Progenitor cell of endocrine pancreas (in vitro differentiated cells): Measurements from ENCODE around the gene ATAD3A. TPM values are rescaled to one million over a fixed set of nuclear protein-coding genes. Genes with fewer than 3 reads are reported as not detected.
"Not testable (repeated sequence)": the region's sequence is repeated elsewhere in the genome, so short reads cannot be mapped to it uniquely, and the experiment has no call there.

Experiments
- DNase-seq: peaks from one replicate; pipeline ENCODE4 v3.0.0; 2021; ENCODE audit warnings: low spot score; ENCODE audit not compliant: unreplicated experiment
- H3K27ac Mint-ChIP-seq: 2 replicates; pipeline ENCODE4 v1.8.0; 2021; ENCODE audit warnings: mild to moderate bottlenecking, moderate library complexity, mixed read lengths
- H3K27me3 Mint-ChIP-seq: 2 replicates; pipeline ENCODE4 v1.8.0; 2021; ENCODE audit warnings: mixed read lengths
- H3K36me3 Mint-ChIP-seq: 2 replicates; pipeline ENCODE4 v1.8.0; 2022; ENCODE audit warnings: mixed read lengths; ENCODE audit not compliant: insufficient read depth
- H3K4me1 Mint-ChIP-seq: 2 replicates; pipeline ENCODE4 v1.8.0; 2021; ENCODE audit warnings: low read depth, mixed read lengths
- H3K4me3 Mint-ChIP-seq: 2 replicates; pipeline ENCODE4 v1.8.0; 2021; ENCODE audit warnings: low read depth, mild to moderate bottlenecking, moderate library complexity, mixed read lengths
- H3K9me3 Mint-ChIP-seq: 2 replicates; pipeline ENCODE4 v1.8.0; 2021; ENCODE audit warnings: low read depth, mixed read lengths
- CTCF ChIP-seq: fragments of 200-600 bp; sonication (generic); IDR thresholded peaks from one replicate; pipeline ENCODE4 v1.5.0; 2021; ENCODE audit warnings: antibody characterized with exemption, mild to moderate bottlenecking; ENCODE audit not compliant: unreplicated experiment
- total RNA-seq: library from RNA; stranded (reverse); gene quantifications from 2 replicates; pipeline ENCODE4 v1.2.1, GENCODE V29; 2021

Gene ATAD3A
- total RNA-seq, 1 donor from 2014 or later, result 37.4 TPM

GRCh38 chr1:1471389-1472052 is 40.4 kb upstream of the ATAD3A start, which contains the start of gene ATAD3B:
Gene ATAD3B, plus strand, starts transcription at chr1:1471765. Its CDS starts 120 bp downstream, at chr1:1471885.
- Mint-ChIP-seq H3K9me3 (no peaks in the 10 kb centered on the region), H3K4me1 (peaks cover 20% of the 10 kb centered on the region), H3K27me3 (peaks cover 2% of the 10 kb centered on the region), H3K36me3 (no peaks in the 10 kb centered on the region), H3K4me3 (peak within 1 kb of the TSS; percentile 94), H3K27ac (peak within 1 kb of the TSS; percentile 98)
- peak; percentile 84 for DNase-seq
- no peak for TF ChIP-seq CTCF

GRCh38 chr1:1472053-1472876 is 39.7 kb upstream of the ATAD3A start:
- H3K9me3 Mint-ChIP-seq, H3K27me3 Mint-ChIP-seq, H3K36me3 Mint-ChIP-seq, DNase-seq: not testable (repeated sequence)
- H3K4me1 Mint-ChIP-seq, result peaks cover 20% of the 10 kb centered on the region
- peak overlapping the region; percentile 73 for H3K4me3 Mint-ChIP-seq
- H3K27ac Mint-ChIP-seq, result peak overlapping the region; percentile 33

GRCh38 chr1:1476011-1476410 is 36.0 kb upstream of the ATAD3A start:
- H3K36me3 Mint-ChIP-seq, H3K4me3 Mint-ChIP-seq, DNase-seq, H3K4me1 Mint-ChIP-seq, H3K9me3 Mint-ChIP-seq, H3K27ac Mint-ChIP-seq, H3K27me3 Mint-ChIP-seq: not testable (repeated sequence)

- Mint-ChIP-seq H3K27ac (no peak overlapping the region), H3K36me3 (peaks cover 5% of the 10 kb centered on the region), H3K9me3 (no peaks in the 10 kb centered on the region), H3K4me1 (peaks cover 7% of the 10 kb centered on the region), H3K27me3 (no peaks in the 10 kb centered on the region), H3K4me3 (no peak overlapping the region)
- no peak for DNase-seq
- TF ChIP-seq CTCF, result no peak
Observed at GRCh38 chr1:1477206-1477605, 34.8 kb upstream of the ATAD3A start.

GRCh38 chr1:1479547-1480487 is 32.1 kb upstream of the ATAD3A start:
- DNase-seq, result no peak
- Mint-ChIP-seq H3K9me3 (no peaks in the 10 kb centered on the region), H3K36me3 (peaks cover 5% of the 10 kb centered on the region), H3K4me3 (no peak overlapping the region), H3K4me1 (no peaks in the 10 kb centered on the region), H3K27ac (no peak overlapping the region), H3K27me3 (no peaks in the 10 kb centered on the region)
- TF ChIP-seq CTCF, result no peak

GRCh38 chr1:1480488-1480867 is 31.5 kb upstream of the ATAD3A start:
- H3K36me3 Mint-ChIP-seq, H3K4me1 Mint-ChIP-seq, DNase-seq, H3K27me3 Mint-ChIP-seq, H3K9me3 Mint-ChIP-seq, H3K4me3 Mint-ChIP-seq, H3K27ac Mint-ChIP-seq: not testable (repeated sequence)

- not testable (repeated sequence) for H3K4me1 Mint-ChIP-seq, H3K27me3 Mint-ChIP-seq, H3K27ac Mint-ChIP-seq, H3K9me3 Mint-ChIP-seq, DNase-seq, H3K4me3 Mint-ChIP-seq, H3K36me3 Mint-ChIP-seq
Observed at GRCh38 chr1:1481811-1482210, 30.2 kb upstream of the ATAD3A start.
